K562 (cell line): ENCODE data around the gene ZC3H18.

ENCODE experiments used
- CHD2 ChIP-seq: IDR thresholded peaks from 2 replicates; pipeline ENCODE4 v1.6.1; 2011; ENCODE audit warnings: low read depth, low read length
- ETV6 ChIP-seq, 3 experiments: fragments of 150-350 bp in 1 of 3; sonication (generic) in 1 of 3; formaldehyde crosslinking in 1 of 3; IDR thresholded peaks; 2 replicates each; pipeline versions ENCODE4 v1.6.1 to v1.8.0; 2014 to 2022; ENCODE audit warnings: borderline replicate concordance in 2 of 3, low read depth in 2 of 3, antibody characterized with exemption in 1 of 3, low read length in 1 of 3, mild to moderate bottlenecking in 1 of 3, missing genetic modification reagents in 1 of 3
- FOXA3 ChIP-seq, 2 experiments: fragments of 450-650 bp in 1 of 2; sonication (generic) in 1 of 2; formaldehyde crosslinking; IDR thresholded peaks in 1 of 2; conservative IDR thresholded peaks in 1 of 2; 2 replicates each; pipeline versions ENCODE4 v1.4.0 to v1.8.0; 2020 to 2022; ENCODE audit warnings: mild to moderate bottlenecking in 2 of 2, missing genetic modification reagents in 1 of 2
- MAFF ChIP-seq: IDR thresholded peaks from 2 replicates; pipeline ENCODE4 v1.6.1; 2012; ENCODE audit warnings: low read length, improper control_type of control experiment
- MXI1 ChIP-seq: IDR thresholded peaks from 2 replicates; pipeline ENCODE4 v1.6.1; 2011; ENCODE audit warnings: low read depth, mild to moderate bottlenecking, improper control_type of control experiment, low read length
- ZHX1 ChIP-seq: fragments of 150-350 bp; conservative IDR thresholded peaks from 2 replicates; pipeline ENCODE4 v1.6.1; 2014; ENCODE audit warnings: low read length
- ZNF23 ChIP-seq: fragments of 250-450 bp; sonication (Bioruptor Pico); IDR thresholded peaks from 2 replicates; pipeline ENCODE4 v1.4.0; 2020; ENCODE audit warnings: mild to moderate bottlenecking
- ZNF274 ChIP-seq: IDR thresholded peaks from 2 replicates; pipeline ENCODE4 v1.6.1; 2011; ENCODE audit warnings: low read depth, mild to moderate bottlenecking, low read length, moderate library complexity, borderline replicate concordance
- ZNF518B ChIP-seq: fragments of 250-450 bp; sonication (Bioruptor Pico); IDR thresholded peaks from 2 replicates; pipeline ENCODE4 v1.5.0; 2021; ENCODE audit warnings: mild to moderate bottlenecking, moderate library complexity
- TF ChIP-seq, protein P1 (sequence below): fragments of 250-450 bp; sonication (Bioruptor Pico); IDR thresholded peaks from 2 replicates; pipeline ENCODE4 v1.8.0; 2021; ENCODE audit warnings: moderate library complexity, mild to moderate bottlenecking, inconsistent platforms
- TF ChIP-seq, protein P2 (sequence below), 3 experiments: IDR thresholded peaks in 2 of 3; conservative IDR thresholded peaks in 1 of 3; 2 replicates each; pipeline ENCODE4 v1.5.1; 2011 to 2012; ENCODE audit warnings: low read length in 3 of 3, mild to moderate bottlenecking in 3 of 3, control low read depth in 2 of 3, improper control_type of control experiment in 1 of 3, inconsistent platforms in 1 of 3, low read depth in 1 of 3, mixed read lengths in 1 of 3, moderate library complexity in 1 of 3; ENCODE audit not compliant: insufficient read depth in 2 of 3

GRCh38 chr16:88613293-88613692 is 43.1 kb downstream of the ZC3H18 start:
- TF ChIP-seq, protein P1, sequence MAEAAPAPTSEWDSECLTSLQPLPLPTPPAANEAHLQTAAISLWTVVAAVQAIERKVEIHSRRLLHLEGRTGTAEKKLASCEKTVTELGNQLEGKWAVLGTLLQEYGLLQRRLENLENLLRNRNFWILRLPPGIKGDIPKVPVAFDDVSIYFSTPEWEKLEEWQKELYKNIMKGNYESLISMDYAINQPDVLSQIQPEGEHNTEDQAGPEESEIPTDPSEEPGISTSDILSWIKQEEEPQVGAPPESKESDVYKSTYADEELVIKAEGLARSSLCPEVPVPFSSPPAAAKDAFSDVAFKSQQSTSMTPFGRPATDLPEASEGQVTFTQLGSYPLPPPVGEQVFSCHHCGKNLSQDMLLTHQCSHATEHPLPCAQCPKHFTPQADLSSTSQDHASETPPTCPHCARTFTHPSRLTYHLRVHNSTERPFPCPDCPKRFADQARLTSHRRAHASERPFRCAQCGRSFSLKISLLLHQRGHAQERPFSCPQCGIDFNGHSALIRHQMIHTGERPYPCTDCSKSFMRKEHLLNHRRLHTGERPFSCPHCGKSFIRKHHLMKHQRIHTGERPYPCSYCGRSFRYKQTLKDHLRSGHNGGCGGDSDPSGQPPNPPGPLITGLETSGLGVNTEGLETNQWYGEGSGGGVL (CRISPR knock-in tag) = no peak
- TF ChIP-seq ETV6 (IDR thresholded peaks at IDR 0.05; ENCODE audit: borderline replicate concordance in 1 of 2, low read depth in 2 of 2, low read length in 1 of 2) (no peak), ETV6 (CRISPR knock-in tag; IDR thresholded peaks at IDR 0.05; ENCODE audit: borderline replicate concordance) (no peak), CHD2 (no peak), MXI1 (no peak), ZNF23 (CRISPR knock-in tag) (no peak), ZHX1 (no peak), MAFF (no peak), ZNF274 (no peak), ZNF518B (no peak), FOXA3 (CRISPR knock-in tag; conservative IDR thresholded peaks at IDR 0.05 in 1 of 2, IDR thresholded peaks at IDR 0.05 in 1 of 2) (no peak)
- TF ChIP-seq, protein P2, sequence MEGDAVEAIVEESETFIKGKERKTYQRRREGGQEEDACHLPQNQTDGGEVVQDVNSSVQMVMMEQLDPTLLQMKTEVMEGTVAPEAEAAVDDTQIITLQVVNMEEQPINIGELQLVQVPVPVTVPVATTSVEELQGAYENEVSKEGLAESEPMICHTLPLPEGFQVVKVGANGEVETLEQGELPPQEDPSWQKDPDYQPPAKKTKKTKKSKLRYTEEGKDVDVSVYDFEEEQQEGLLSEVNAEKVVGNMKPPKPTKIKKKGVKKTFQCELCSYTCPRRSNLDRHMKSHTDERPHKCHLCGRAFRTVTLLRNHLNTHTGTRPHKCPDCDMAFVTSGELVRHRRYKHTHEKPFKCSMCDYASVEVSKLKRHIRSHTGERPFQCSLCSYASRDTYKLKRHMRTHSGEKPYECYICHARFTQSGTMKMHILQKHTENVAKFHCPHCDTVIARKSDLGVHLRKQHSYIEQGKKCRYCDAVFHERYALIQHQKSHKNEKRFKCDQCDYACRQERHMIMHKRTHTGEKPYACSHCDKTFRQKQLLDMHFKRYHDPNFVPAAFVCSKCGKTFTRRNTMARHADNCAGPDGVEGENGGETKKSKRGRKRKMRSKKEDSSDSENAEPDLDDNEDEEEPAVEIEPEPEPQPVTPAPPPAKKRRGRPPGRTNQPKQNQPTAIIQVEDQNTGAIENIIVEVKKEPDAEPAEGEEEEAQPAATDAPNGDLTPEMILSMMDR (IDR thresholded peaks at IDR 0.05 in 2 of 3, conservative IDR thresholded peaks at IDR 0.05 in 1 of 3; ENCODE audit: insufficient read depth in 2 of 3, low read depth in 1 of 3, low read length in 3 of 3) = peak; percentile 22 to 57 (median 39); a peak in 3 of 6 replicates
